ENCODE data around the gene CTNNBL1.

CTNNBL1 gene

DNA sequence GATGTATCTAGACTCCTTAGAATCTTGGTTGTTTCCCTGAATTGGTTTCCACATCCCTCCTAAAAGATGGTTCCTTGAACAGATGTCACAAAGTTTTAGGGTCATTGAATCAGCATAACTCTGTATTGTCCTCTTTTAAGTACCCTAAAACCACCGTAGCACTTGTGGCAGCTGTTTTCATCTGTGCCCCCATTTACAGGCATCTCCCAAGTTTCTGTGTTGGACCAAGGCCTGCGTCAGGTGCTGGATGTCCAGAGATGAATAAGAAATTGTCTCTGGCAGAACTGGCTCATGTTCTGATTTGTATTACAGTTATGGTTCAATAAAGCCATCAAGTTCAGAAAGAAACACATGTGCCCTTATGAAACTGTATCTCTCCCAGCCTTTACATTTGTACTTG, 48.3 kb downstream of the CTNNBL1 start:
- no peak for DNase-seq

DNA sequence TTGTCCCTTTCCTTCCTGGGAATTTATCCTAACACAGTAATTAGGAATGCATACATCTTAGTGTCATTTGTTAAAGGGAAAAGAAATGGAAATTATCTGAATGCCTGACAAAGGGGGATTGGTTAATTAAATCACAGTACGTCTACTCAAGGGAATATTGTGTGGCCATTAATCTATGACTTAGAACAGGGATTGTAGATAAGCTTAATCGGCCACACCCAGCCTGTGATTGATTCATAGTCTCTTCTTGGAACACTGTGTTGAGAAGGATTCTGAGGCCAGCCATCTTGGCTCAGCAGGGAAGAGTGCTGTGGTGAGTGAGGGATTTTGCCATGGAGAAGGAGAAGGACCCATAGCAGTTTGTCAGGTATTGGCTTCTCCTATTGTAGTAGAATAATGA, 50.5 kb downstream of the CTNNBL1 start:
- no peak for DNase-seq

DNA sequence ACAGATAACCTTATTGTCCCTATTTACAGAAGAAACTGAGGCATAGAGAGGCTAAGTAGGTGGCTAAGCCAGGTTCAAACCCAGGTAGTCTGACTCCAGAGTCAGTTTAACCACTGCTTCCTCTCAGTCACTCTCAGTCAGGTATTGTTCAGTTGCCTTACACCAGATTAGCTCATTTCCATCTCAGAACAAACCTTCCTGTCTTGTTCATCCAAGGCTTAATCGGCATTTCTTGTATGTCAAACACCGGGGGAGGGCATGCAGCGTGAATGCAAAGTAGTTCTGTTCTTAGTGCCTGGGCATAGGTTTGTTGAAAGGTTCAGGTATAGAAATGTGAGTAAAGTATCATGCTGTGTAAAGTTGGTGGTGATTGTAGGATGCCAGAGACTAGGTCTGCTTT, 51.7 kb downstream of the CTNNBL1 start:
- DNase-seq: no peak

DNA sequence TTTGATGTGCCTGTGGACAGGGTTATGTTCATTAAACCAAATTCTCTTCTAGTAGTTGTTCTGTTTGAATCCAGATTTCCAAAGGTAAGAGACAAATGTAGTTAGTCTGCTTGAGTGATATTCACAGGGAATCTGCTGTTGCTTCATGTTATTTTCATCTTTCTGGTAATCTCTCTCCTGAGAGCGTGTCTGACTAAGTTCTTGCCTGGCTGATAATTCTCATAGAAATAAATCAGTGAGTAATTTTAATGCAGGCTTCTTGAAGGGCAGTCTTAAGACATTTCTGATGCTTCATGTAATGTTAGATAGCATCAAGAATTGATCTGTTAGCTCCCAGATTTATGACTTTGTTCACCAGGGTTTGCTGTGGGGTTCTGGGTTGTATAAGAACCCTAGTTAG, 54.2 kb downstream of the CTNNBL1 start:
- DNase-seq: no peak

DNA sequence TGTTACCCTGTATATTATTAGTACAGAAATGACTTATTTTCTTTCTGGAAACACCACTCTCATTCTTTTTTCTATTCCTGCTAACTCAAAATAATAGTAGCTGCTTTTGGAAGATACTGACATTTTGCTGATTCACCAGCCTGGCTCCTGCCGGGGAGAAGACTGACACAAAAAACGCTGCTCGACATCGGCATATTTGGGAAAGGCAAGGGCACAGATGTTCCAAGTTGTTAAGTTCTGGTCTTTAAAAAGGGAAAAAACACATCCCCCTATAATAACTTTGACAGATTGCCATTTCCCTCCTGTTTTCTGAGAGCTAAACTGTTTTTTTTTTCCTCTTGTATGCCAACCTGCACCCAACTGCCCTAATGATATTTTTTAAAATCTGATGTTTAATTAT, 55.4 kb downstream of the CTNNBL1 start:
- no peak for DNase-seq

DNA sequence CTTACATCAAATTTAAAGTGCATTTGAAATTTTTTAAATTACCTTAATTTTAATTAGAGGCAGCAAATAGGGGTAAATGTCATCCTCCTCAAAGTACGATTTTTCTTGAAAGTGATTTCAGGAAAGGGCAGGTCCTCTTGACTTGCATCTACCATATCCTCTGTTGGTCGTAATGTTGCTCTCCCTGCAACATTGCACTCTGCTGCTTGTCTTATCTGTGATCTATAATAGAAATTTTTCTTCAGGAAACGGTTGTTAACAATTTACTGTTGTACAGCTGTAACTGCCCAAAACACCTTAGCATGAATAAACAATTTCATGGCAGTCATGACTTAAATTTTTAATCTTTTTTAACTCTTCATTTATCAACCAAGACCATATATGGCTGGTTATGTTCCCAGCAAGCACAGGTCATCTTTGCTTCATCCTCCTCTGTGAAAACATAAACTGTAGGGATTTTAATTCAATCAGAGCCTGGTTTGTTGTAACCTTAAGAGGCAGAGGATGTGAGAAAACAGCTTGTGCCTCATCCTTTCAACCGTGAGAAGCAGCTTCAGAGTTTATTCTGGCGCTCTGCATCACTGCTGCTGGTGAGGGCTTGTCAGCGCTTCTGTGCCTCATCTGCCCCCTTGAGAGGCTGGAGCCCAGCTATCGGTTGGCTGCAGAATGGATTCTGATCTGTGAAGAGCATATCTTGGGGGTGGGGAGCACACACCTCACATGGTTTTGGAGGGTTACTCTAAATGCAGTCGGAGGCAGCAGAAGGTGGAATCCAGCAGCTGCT, 56.0 kb downstream of the CTNNBL1 start:
- no peak for DNase-seq

DNA sequence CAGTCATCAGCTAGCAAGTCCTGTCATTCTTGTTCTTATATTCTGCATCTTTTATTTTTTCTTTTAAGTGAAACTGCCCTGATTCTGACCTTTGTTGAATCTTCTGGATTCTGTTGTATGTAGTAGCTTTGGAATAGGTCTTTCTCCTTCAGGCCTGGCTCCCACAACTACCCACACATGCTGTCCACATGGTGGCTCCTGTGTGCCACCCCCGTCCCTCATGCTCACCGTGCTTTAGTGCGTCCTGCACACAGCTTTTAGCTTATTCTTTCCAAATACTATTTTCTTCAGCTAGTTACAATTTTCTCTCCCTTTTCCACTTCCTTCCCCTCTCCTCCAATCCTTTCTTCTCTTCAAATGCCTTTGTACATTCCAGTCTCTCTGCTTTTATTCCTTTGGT, 61.8 kb downstream of the CTNNBL1 start:
- no peak for DNase-seq

DNA sequence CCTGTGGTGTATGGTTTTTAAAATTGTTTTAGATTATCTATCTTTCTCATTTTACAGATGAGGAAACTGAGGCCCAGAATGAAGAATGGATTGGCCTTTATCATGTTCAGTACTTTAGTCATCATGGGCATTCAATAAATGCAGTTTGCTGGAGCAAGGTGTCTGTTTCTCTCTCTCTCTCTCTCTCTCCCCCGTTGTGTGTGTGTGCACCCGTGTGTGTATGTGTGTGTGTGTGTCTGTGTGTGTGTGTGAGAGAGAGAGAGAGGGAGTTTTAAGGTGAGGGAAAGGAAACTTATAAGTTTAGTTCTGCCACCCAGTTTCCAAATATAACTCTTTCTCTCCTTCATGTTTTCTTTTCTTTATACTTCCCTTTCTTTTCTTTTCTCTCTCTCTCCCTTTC, 62.4 kb downstream of the CTNNBL1 start:
- DNase-seq: no peak

DNA sequence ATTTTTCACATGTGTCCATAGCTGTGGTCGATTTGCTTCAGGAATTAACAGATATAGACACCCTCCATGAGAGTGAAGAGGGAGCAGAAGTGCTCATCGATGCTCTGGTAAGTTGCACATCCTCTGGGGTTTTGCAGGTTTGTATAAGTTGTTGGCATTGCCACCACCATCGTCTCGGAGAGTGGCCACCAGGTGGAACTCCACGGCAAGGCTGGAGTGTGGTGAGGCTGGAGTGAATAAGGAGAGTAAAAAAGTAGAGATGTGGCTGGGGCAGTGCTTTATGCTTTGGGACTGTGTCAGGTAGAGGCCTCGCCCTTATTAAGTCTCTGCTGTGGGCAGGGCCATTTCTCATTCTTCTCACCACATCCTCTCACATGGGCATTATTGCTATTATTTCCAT, 63.7 kb downstream of the CTNNBL1 start:
- no peak for DNase-seq

DNA sequence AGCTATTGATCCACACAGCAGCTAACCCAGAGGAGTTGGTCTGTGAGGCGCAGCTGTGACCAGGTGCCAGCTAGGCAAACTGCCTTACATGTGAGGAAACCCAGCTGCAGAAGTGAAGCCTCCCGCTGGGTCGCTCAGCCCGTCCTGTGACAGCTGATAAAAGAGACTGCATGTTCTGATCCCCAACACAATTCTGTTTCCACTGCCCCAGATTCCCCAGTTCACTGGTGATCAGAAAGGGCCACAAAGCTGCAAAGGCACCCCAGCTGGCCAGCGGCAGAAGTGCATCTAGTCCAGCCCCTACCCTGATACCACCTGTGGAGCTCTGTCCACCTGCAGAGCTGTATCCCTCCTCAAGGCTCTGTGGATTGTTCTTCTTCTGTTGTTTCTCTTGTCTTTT, 64.5 kb downstream of the CTNNBL1 start:
- no peak for DNase-seq

DNA sequence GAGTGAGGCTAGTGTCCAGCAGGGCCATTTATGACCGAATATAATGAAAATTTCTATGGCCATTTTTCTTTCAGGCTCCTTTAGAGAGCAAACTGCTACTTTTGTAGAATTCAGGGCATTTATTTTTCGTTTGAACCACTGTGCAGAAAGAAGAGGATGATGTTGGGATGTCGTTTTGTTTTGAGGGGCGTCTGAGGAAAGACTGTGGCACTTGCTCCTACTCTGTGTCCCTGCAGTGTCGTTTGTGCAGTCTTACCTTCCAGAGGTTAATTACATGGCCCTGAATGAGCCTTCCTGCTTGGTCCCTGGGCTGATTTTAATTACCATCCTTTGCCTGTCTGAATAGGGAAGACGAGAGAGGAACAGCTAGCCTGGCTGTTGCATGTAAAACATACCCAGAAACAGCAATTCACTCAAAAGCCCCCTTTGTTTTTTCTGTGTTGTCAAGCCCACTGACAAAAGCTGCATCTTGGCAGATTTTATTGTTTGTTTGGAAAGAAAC, 65.3 kb downstream of the CTNNBL1 start:
- no peak for DNase-seq

DNA sequence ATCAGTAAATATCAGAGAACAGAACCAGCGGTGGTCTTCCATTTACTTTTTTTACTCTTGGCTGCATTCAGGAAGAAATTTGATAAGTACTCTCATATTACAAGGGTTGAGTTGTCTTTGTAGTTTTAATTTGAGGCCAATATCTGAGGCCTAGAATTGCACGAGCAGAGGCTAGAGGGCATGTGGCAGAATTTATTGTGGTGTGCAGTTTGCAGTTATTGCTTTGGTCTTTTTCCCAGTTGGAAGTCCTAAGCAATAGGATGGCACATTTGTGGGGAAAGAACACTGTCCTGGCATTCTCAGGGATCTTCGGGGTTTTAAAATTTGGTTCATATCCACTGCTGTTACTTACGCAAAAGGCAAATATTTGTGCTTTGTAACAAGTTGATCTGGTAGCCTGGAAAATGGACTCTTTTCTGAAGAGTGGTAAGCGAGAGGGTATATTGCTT, 66.0 kb downstream of the CTNNBL1 start:
- DNase-seq: no peak

DNA sequence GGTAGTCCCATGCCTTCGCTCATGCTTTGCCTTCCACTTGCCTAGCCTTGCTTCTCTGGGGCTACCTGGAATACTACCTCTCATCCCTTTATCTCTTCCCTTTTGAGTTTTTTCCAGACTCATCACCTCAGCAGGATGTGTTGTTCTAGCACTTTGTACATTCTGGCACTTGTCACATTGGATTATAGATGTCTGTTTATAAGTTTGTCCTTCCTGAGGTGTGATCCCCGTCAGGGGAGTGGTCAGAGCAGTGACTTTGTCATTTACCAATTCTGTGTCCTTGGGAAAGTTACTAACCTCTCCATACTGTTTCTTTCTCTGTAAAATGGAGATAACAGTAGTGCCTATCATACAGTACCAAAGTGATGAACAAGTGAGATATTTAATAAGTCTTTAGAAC, 66.5 kb downstream of the CTNNBL1 start:
- DNase-seq: no peak

DNA sequence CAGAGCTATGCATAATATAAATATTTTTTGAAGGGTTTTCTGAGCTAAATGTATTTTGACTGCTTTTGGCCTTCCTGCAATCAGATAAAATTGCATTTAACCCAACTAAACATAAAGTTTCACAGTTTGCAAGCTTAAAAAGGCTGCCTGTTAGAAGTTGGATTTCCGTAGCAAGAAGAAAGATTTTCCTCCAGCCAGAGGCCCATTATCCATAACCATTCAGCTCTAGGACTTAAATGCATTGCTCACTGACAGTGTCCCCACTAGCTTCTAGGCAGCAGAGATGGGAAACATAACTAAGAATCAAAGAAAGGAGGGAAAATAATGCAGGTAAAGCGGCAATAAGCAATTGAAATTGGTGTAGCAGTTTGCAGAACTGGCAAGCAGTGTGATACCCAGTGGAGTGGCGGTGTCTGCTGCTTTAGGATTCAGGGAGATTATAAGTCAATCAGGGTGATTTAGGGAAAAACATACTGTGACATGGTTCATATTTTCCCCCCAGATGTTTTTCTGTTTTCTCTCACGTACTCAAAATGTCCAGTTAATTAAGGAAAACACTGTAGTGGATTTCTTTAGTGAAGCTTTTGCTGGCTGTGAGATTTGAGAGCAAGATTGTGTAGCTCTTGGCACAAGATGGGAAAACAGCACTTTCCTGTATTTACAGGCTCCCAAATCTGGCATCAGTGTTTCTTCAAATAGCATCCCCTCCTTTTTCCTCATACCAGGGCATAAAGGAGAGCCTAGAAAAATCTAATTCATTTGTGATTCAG, 69.1 kb downstream of the CTNNBL1 start:
- no peak for DNase-seq

DNA sequence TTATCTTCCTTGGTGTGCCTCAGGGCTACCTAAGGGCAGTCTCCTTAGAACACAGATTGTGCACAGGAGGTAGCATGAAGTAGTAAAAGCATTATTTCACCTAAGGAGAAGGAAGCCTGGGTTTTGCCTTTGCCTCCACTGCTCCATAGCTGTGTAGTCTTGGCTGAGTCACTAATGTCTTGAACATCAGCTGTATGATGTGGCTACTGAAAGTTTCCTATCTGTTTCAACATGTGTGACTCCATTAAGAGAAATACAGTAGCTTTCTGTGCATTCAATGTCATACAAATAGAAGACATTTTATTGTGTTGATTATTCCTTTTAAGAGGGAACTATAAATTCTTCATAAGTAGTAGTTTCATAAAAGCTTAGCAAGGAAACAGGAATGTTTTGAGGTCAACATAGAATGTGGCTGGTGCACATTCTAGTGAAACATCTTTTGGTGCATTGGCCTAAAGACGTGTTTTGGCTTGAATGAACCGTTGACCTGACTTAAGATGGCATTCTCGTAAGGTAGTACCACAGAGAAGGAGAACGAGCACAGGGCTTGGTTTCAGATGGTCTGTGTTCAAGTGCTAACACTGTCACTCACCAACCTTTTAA, 70.6 kb downstream of the CTNNBL1 start:
- no peak for DNase-seq

DNA sequence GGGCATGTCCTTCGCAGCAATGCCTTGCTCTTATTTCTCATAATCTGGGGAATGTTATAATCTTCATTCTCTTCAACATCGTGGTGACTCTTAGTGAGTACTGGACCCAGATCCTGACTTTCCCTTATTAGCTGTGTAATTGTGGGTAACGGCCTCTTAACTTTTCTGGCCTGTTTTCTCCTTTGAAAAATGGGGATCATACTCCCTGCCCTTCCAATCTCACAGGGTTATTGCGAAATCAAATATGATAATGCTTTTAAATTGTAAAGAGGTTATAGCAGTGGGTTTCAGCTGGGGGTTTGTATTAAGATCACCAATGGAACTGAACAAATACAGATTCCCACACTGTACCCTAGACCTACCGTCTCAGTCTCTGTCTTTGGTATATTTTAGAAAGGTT, 77.1 kb downstream of the CTNNBL1 start:
- DNase-seq: no peak

DNA sequence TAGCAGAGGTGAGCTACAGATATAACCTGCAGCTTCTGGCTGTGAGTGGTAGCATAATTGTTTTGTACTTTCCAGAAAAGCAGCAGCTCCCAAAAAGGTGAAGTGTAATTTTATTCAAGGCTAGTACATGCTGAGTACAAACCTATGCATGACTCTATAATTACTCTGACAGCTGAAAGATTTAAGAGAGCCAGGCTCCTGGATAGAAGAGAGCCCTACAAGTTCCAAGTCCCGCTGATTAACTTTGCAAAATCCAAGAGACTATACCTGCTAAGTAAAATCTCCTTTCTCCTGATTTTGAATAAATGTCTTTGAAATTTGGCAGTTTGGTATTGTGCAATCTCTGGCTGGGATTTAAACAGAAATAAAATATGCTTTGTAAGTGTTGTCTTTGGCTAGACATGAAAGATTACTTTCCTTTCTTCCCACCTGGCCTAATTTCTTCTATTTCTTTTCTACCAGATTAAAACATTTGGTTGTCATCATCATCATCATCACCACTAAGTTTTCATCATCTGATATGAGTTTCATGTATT, 79.5 kb downstream of the CTNNBL1 start:
- DNase-seq: no peak

DNA sequence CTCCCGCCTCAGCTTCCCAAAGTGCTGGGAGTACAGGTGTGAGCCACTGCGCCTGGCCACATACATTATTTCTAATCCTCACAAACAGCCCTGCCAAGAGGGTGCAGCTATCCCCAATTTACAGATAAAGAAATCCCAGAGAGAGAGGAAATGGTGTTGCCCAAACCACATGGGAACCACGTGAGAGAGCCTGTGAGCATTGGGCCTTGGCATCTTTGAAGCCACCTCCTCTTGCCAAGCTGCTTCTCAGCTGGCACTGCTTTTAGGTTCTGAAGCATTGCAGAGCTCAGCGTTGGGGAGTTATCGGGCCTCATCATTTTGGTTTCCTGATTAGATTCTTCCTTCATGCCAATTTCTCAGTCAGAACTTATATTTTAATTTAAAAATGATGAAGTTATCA, 80.3 kb downstream of the CTNNBL1 start:
- no peak for DNase-seq

DNA sequence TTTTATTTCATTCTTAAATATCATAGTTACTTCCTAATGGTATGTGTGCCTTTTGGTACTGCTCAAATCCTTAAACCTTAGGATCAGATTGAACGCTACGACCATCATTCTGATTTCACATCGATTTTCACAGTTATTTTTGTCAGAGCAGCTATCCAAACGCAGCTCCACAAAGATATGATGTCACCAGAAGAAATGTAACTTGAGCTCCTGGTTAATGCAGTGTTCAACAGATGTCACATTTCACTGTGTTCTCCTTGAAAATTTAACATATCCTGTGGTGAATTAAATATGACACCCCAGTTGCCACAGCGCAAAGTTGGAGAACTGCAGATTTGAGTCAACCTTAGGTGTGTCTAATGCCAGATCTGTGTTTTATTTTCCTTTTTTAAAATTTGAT, 81.4 kb downstream of the CTNNBL1 start:
- no peak for DNase-seq

DNA sequence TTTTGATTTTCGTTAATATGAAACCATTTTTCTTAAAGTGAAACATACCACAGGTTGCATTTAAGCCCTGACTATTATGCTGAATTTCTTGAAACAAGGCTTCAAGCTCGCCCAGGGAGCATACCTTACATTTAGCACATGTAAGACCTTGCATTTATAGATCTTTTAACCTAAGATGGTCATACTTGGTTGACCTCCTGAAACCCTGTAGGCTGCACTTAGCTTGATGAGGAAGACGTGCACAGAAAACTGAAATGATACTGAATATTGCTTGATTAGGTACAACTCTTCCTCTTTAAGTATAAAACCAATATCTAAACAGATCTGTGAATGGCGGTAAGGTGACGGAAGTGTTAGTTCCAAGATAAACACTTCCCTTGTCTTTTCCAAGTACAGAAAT, 82.2 kb downstream of the CTNNBL1 start:
- DNase-seq: no peak

DNA sequence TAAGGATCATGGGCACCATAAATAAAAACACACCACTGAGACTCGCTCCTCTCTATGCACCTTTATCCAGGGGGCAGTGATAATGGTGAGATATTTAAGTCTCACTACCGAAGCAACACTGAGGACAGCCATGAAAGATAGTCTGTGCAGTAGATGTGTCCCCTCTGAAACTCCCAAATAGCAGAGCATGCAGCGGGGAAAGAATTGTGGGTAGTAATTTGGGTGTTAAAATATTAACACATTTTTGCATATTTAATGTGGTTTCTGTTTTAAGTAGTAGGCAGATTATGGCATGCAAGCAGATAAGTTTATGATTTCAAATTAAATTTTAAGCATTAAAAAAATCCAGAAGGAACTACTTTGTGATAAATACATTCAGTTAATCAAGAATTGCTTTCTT, 82.7 kb downstream of the CTNNBL1 start:
- DNase-seq: no peak

DNA sequence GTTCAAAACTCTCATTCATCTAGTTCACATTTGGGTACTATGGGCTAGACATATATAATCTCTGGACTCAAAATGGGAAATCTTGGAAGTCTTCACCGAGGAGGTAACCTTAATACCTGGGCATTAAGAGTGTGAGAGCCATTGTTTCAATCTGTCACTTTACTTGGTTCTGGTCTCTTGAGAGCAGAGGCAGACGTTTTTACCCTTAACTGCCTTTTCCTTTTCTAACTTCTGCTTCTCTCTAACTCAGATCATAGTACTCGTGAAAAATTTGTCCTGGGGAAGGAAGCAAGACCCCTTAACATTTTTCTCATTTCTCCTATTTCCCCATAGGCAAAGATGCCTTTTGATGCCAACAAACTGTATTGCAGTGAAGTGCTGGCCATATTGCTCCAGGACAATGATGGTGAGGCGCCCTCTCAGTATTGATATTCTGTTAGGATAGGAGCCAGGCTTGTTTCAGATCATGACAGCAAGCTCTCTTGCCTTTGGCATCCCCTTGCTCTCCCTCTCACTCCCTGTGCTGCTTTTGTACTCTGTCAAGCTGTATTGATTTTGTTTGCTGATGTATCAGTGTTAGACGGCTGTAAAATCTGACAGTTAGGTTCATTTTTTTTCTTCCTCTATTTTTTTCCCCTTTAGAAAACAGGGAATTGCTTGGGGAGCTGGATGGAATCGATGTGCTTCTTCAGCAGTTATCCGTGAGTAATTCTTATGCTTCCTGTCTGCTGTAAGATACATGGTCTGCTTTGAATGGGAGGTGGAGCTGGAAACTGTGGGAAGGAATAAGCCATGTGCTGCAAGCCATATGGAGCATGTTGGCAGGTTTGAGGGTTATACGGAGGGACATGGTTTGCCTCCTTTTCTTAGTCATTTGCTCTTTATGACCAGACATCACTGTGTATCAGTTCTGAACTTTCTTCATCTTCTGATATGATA, 83.5 kb downstream of the CTNNBL1 start:
- DNase-seq: no peak
